GM12878 (cell line): ENCODE measurements around the gene CHST15. TPM values are rescaled to one million over a fixed set of nuclear protein-coding genes. Genes with fewer than 3 reads are reported as not detected.

Experiments used
- CHD4 ChIP-seq: fragments of 200-600 bp; sonication (generic); IDR thresholded peaks from 2 replicates; pipeline ENCODE4 v1.6.1; 2016; ENCODE audit warnings: mild to moderate bottlenecking
- CREM ChIP-seq: IDR thresholded peaks from 2 replicates; pipeline ENCODE4 v1.6.1; 2014; ENCODE audit warnings: antibody characterized with exemption, low read depth
- ESRRA ChIP-seq: IDR thresholded peaks from 2 replicates; pipeline ENCODE4 v1.6.1; 2012; ENCODE audit warnings: mild to moderate bottlenecking, low read length, improper control_type of control experiment
- IKZF1 ChIP-seq: fragments of 450-650 bp; conservative IDR thresholded peaks from 2 replicates; pipeline ENCODE4 v1.6.1; 2017; ENCODE audit warnings: antibody characterized with exemption, mild to moderate bottlenecking
- KDM1A ChIP-seq: fragments of 200-600 bp; sonication (generic); IDR thresholded peaks from 2 replicates; pipeline ENCODE4 v1.6.1; 2016; ENCODE audit warnings: borderline replicate concordance
- KLF5 ChIP-seq: fragments of 450-650 bp; IDR thresholded peaks from 2 replicates; pipeline ENCODE4 v1.6.1; 2014; ENCODE audit warnings: mild to moderate bottlenecking; ENCODE audit not compliant: partially characterized antibody
- NR2C1 ChIP-seq: fragments of 450-650 bp; IDR thresholded peaks from 2 replicates; pipeline ENCODE4 v1.6.1; 2017; ENCODE audit warnings: antibody characterized with exemption, mild to moderate bottlenecking, moderate library complexity
- NR2F1 ChIP-seq: fragments of 450-650 bp; conservative IDR thresholded peaks from 2 replicates; pipeline ENCODE4 v1.6.1; 2017; ENCODE audit warnings: mild to moderate bottlenecking
- POLR2AphosphoS2 ChIP-seq: IDR thresholded peaks from 2 replicates; pipeline ENCODE4 v1.6.1; 2011; ENCODE audit warnings: low read depth, mild to moderate bottlenecking, low read length, improper control_type of control experiment, moderate library complexity
- SMAD1 ChIP-seq: fragments of 450-650 bp; IDR thresholded peaks from 2 replicates; pipeline ENCODE4 v1.6.1; 2018; ENCODE audit warnings: mild to moderate bottlenecking, low read depth; ENCODE audit not compliant: partially characterized antibody
- SREBF2 ChIP-seq: IDR thresholded peaks from 2 replicates; pipeline ENCODE4 v1.6.1; 2012; ENCODE audit warnings: mild to moderate bottlenecking, low read length
- ZNF217 ChIP-seq: fragments of 450-650 bp; IDR thresholded peaks from 2 replicates; pipeline ENCODE4 v1.6.1; 2017; ENCODE audit warnings: antibody characterized with exemption, mild to moderate bottlenecking
- polyA plus RNA-seq, 11 experiments: library from polyadenylated mRNA; depleted of rRNA in 4 of 11; unstranded in 6 of 11; stranded (reverse) in 5 of 11; fragments of >200 nt; fragmentation: Nextera tagmentation in 4 of 11; fragmentation: Illumina TruSeq in 1 of 11; extraction: Ambion mirVana in 4 of 11; extraction: Trizol in 1 of 11; gene quantifications; 1 replicate in 1 of 11; 2 replicates in 10 of 11; pipeline versions ENCODE4 v1.2.1 to v1.2.3, GENCODE V29; 2011 to 2016; ENCODE audit warnings: inconsistent platforms in 2 of 11, missing spikeins in 2 of 11, low read depth in 1 of 11
- total RNA-seq, 4 experiments: library from RNA; depleted of rRNA in 3 of 4; stranded (reverse); fragments of >200 nt in 3 of 4; fragmentation: Illumina TruSeq in 1 of 4; extraction: Trizol in 1 of 4; gene quantifications; 2 replicates each; pipeline versions ENCODE4 v1.2.1 to v1.2.3, GENCODE V29; 2013 to 2021
- TF ChIP-seq, protein P1 (sequence below): fragments of 450-650 bp; IDR thresholded peaks from 2 replicates; pipeline ENCODE4 v1.6.1; 2017; ENCODE audit warnings: mild to moderate bottlenecking, moderate library complexity
- TF ChIP-seq, protein P2 (sequence below): IDR thresholded peaks from 2 replicates; pipeline ENCODE4 v1.6.1; 2012; ENCODE audit warnings: low read length, inconsistent platforms
- TF ChIP-seq, protein P3 (sequence below): IDR thresholded peaks from 2 replicates; pipeline ENCODE4 v1.6.1; 2012; ENCODE audit warnings: low read depth, low read length, improper control_type of control experiment
- TF ChIP-seq, protein P4 (sequence below): IDR thresholded peaks from 2 replicates; pipeline ENCODE4 v1.6.1; 2011; ENCODE audit warnings: mild to moderate bottlenecking, low read depth, low read length, moderate library complexity; ENCODE audit not compliant: insufficient replicate concordance

CHST15 gene
- total and polyA plus RNA-seq, 10 of the 15 experiments (the other 5 are each of a cell fraction or from before 2014, with no cell fraction given): 0.02 to 0.53 (median 0.05) TPM; not detected in 1

DNA sequence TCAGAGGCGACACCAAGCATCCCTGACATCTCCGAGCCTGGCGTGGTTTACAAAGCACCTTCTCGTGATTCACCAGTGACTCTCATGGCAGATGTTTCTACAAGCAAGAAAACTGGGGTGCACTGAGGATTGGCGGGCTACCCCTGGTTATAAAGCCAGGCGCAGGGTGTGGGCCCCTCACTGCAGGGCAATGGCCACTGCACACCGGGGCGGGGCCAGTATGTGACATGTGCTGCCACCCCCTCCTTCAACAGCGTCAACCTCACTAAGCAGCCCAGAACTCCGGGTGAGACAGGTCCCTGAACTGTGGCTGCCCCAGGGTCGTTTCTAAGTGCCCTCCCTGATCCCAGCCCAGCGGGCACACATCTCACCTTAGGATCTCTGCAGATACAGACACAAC, 63.8 kb downstream of the CHST15 start (continued):
- TF ChIP-seq, protein P1, sequence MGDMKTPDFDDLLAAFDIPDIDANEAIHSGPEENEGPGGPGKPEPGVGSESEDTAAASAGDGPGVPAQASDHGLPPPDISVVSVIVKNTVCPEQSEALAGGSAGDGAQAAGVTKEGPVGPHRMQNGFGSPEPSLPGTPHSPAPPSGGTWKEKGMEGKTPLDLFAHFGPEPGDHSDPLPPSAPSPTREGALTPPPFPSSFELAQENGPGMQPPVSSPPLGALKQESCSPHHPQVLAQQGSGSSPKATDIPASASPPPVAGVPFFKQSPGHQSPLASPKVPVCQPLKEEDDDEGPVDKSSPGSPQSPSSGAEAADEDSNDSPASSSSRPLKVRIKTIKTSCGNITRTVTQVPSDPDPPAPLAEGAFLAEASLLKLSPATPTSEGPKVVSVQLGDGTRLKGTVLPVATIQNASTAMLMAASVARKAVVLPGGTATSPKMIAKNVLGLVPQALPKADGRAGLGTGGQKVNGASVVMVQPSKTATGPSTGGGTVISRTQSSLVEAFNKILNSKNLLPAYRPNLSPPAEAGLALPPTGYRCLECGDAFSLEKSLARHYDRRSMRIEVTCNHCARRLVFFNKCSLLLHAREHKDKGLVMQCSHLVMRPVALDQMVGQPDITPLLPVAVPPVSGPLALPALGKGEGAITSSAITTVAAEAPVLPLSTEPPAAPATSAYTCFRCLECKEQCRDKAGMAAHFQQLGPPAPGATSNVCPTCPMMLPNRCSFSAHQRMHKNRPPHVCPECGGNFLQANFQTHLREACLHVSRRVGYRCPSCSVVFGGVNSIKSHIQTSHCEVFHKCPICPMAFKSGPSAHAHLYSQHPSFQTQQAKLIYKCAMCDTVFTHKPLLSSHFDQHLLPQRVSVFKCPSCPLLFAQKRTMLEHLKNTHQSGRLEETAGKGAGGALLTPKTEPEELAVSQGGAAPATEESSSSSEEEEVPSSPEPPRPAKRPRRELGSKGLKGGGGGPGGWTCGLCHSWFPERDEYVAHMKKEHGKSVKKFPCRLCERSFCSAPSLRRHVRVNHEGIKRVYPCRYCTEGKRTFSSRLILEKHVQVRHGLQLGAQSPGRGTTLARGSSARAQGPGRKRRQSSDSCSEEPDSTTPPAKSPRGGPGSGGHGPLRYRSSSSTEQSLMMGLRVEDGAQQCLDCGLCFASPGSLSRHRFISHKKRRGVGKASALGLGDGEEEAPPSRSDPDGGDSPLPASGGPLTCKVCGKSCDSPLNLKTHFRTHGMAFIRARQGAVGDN: no peak
- TF ChIP-seq KLF5: no peak
- TF ChIP-seq SMAD1: no peak
- TF ChIP-seq, protein P2, sequence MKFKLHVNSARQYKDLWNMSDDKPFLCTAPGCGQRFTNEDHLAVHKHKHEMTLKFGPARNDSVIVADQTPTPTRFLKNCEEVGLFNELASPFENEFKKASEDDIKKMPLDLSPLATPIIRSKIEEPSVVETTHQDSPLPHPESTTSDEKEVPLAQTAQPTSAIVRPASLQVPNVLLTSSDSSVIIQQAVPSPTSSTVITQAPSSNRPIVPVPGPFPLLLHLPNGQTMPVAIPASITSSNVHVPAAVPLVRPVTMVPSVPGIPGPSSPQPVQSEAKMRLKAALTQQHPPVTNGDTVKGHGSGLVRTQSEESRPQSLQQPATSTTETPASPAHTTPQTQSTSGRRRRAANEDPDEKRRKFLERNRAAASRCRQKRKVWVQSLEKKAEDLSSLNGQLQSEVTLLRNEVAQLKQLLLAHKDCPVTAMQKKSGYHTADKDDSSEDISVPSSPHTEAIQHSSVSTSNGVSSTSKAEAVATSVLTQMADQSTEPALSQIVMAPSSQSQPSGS: no peak
- TF ChIP-seq POLR2AphosphoS2: no peak
- no peak for TF ChIP-seq ESRRA
- TF ChIP-seq, protein P3, sequence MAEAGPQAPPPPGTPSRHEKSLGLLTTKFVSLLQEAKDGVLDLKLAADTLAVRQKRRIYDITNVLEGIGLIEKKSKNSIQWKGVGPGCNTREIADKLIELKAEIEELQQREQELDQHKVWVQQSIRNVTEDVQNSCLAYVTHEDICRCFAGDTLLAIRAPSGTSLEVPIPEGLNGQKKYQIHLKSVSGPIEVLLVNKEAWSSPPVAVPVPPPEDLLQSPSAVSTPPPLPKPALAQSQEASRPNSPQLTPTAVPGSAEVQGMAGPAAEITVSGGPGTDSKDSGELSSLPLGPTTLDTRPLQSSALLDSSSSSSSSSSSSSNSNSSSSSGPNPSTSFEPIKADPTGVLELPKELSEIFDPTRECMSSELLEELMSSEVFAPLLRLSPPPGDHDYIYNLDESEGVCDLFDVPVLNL: no peak
- no peak for TF ChIP-seq CHD4
- TF ChIP-seq SREBF2: no peak
- no peak for TF ChIP-seq CREM
- no peak for TF ChIP-seq NR2C1
- TF ChIP-seq ZNF217: no peak
- no peak for TF ChIP-seq KDM1A
- TF ChIP-seq IKZF1: no peak
- TF ChIP-seq, protein P4, sequence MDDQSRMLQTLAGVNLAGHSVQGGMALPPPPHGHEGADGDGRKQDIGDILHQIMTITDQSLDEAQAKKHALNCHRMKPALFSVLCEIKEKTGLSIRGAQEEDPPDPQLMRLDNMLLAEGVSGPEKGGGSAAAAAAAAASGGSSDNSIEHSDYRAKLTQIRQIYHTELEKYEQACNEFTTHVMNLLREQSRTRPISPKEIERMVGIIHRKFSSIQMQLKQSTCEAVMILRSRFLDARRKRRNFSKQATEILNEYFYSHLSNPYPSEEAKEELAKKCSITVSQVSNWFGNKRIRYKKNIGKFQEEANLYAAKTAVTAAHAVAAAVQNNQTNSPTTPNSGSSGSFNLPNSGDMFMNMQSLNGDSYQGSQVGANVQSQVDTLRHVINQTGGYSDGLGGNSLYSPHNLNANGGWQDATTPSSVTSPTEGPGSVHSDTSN: no peak
- TF ChIP-seq NR2F1: no peak
